ENCODE measurements around the gene MYL5.
"Not testable (repeated sequence)": the region's sequence is repeated elsewhere in the genome, so short reads cannot be mapped to it uniquely, and the experiment has no call there.

Gene MYL5

GRCh38 chr4:657834-658667 is 16.3 kb upstream of the MYL5 start:
- no peak for DNase-seq

- DNase-seq, result no peak
These were observed 15.4 kb upstream of the MYL5 start for GRCh38 chr4:658681-659667.

- no peak for DNase-seq
These were observed 14.5 kb upstream of the MYL5 start for GRCh38 chr4:659851-660250.

- no peak for DNase-seq
These were observed 13.9 kb upstream of the MYL5 start for GRCh38 chr4:660401-660800.

GRCh38 chr4:661231-661630 is 13.1 kb upstream of the MYL5 start:
- DNase-seq, result no peak

- DNase-seq, result no peak
These were observed 12.2 kb upstream of the MYL5 start for GRCh38 chr4:661881-662761.

GRCh38 chr4:663046-663437 is 11.3 kb upstream of the MYL5 start:
- DNase-seq, result no peak

GRCh38 chr4:663438-664428 is 10.6 kb upstream of the MYL5 start:
- DNase-seq, result peak; percentile 65

- DNase-seq, result no peak
These were observed 9.6 kb upstream of the MYL5 start for GRCh38 chr4:664713-665231.

- no peak for DNase-seq
These were observed 9.0 kb upstream of the MYL5 start for GRCh38 chr4:665381-665750.

GRCh38 chr4:665751-666435 is 8.4 kb upstream of the MYL5 start:
- DNase-seq, result no peak

GRCh38 chr4:666436-666810 is 7.9 kb upstream of the MYL5 start:
- DNase-seq, result no peak

- no peak for DNase-seq
These were observed 7.4 kb upstream of the MYL5 start for GRCh38 chr4:666822-667544.

- no peak for DNase-seq
These were observed 6.8 kb upstream of the MYL5 start for GRCh38 chr4:667545-667925.

- not testable (repeated sequence) for DNase-seq
These were observed 6.1 kb upstream of the MYL5 start for GRCh38 chr4:668219-668618.

- DNase-seq, result not testable (repeated sequence)
These were observed 4.4 kb upstream of the MYL5 start for GRCh38 chr4:669806-670559.

- no peak for DNase-seq
These were observed 2.6 kb upstream of the MYL5 start for GRCh38 chr4:671769-672168.

- no peak for DNase-seq
These were observed 822 bp upstream of the MYL5 start for GRCh38 chr4:673349-674091.

Measured in effector CD4-positive, alpha-beta T cell (primary cell).